Eye (tissue), 1 donor: ENCODE measurements around the gene LHX8.
"Not testable (repeated sequence)": the region's sequence is repeated elsewhere in the genome, so short reads cannot be mapped to it uniquely, and the experiment has no call there.

Experiments used
- DNase-seq: peaks from one replicate; pipeline ENCODE4 v3.0.0-alpha.2; 2015

The LHX8 gene

DNA sequence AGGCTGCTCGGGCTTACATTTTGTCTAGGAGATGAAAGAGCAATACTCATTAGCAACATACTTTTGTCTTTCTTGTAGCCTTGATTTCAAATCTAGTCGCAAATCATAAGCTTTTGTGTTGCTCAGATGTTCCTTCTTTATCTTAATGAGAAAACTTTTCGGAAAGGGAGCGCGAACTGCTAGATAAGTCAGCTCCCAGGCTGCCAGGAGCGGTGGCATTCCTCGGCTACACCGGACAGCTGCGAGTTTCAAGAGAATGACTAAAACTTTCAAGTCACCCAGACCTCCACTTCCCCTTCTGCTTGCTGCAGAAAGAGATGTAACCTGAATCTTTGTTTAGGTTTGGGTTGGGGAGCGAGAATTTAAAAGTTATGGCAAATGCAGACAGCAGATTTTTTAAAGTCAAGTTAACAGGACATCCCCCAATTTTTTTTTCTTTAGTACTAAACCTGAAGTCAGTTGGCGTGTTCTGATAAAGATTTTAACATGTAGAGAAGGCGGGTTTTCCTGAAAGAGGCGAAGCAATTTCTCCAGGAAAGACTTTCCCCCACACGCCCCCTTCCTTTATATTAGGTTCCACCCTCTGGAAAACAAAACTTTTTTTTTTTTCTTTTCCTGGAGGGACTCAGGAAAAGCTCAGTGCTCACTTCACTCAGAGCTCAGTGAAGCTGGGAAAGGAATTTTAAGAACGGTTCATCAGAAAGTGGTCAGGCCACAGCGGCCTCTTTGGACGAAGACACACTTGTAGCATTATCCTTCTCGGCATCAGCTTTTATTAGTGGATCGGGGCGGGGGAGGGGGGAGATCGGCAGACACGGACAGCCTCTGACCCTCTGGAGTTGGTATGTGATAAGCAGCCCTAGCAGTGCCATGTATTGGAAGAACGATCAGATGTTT, at the start of gene LHX8:
Gene LHX8, plus strand, starts transcription at position 639 of the 897 bp plus-strand sequence. CDS start 2,227 bp downstream, outside the sequence.
- DNase-seq: peak; percentile 84

DNA sequence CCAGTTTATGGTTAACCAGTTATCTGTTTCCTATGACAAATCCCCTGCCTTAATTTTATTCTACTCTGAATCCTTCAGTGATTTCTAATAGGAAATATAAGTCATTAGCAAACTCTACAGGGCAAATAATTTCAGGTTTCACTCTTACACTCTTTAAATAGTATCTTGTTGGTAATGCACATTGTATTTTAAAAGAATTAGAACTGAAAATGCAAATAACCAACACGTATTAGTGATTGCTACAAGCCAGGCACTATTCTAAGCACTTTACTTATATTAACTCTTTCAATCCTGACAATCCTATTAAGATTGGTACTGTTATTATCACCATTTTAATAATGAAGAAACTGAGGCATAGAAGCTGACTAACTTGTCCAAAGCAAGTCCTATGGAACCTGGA, 48.3 kb upstream of the LHX8 start:
- no peak for DNase-seq

DNA sequence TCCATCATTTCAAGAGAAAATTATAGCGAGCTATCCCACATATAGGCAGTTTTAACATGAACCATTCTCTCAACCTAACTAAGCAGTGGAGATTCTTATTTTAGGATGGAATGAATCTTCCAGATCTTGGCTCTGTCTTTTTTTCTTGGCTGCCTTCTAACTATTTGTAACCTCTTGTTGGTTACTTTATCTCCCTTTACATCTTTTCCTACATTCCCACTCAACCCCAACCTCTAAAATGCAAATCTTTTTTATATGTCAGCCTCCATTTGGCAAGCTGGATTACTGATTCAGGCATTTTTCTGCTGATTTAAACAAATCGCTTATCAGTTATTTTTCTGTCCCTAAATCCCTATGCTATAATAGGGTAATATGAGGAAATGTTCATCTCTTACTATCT, 46.9 kb upstream of the LHX8 start:
- no peak for DNase-seq

DNA sequence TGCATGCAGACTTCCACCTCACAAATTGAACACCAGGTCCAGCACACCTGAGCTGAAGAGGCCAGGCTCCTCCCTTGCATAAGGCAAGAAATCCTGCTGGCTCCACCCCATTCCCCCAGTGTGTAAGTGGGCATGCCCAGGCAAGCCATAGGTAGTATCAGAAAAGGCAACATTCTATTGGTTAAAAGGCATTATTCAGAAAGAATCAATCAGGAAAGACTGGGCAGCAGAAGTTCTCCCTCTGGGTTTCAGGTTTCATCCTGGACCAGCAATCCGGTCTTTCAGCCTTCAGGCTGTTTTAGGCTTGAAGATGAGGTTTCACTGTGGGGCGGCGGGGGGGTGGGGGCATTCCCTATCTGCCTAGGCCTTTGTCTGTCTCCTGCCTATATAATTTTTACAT, 42.0 kb upstream of the LHX8 start:
- DNase-seq: no peak

DNA sequence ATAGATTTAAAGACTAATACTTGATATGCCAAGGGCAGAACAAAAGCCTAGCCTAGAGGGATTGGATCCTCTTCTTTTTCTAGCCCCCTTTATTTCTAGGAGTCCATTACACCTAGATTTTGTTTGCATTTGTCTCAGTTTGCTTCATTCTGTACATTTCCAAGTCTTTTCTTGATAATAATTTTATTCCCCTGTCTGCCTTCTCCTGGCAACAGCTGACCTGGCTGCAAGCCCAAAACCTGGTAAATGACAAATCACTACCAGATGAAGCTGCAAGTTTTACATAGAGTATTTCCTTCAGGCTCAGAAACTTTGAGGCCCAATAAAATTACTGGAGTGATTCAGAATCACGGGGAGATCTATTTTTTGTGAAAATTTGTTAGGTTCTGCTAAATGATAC, 36.5 kb upstream of the LHX8 start:
- DNase-seq: peak; percentile 63

DNA sequence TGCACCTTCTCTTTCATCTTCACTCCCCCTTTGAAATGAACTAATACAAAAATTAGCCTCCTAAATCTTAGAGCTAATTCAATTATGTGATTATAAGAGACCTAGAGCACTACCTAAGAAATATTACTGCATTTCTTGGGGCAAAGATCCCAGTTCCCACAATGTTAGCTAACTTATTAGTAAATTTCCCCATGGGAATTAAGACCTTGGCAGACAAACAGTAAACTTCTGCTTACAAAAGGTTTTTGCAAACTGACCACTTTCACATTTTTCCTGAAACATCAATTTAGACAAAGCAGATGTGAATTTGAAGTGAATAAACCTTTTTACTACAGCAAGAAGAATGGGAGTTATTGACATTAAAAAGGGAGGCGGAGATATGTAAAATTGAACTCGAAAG, 34.6 kb upstream of the LHX8 start:
- DNase-seq: no peak

DNA sequence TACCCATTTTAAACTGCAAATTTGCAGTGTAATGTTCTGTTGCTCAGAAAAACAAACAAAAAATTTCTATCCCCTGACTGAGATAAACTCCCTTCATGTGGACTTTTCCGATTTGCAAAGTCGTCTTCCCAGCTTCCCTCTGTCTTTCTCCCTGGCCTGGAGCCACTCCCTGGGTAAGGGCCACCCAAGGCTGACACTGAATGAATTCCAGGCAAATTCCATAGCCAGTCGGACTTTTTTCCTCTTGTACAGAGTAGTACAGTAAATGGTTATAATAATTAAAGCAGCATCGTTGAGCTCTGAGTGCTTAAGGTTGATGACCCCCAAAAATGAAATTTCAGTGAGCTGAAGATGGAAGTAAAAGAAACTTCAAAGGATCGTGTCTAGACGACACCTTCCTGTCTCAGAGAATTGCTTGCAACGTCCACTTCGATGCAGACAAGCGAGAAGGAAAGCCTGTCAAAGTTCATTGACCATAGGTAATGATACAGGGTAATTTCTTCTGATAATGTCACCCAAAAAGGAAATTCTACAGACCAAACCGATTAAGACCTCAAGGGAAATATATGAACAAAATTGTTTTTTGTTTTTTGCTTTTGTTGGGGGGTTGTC, 33.6 kb upstream of the LHX8 start:
- DNase-seq: no peak

DNA sequence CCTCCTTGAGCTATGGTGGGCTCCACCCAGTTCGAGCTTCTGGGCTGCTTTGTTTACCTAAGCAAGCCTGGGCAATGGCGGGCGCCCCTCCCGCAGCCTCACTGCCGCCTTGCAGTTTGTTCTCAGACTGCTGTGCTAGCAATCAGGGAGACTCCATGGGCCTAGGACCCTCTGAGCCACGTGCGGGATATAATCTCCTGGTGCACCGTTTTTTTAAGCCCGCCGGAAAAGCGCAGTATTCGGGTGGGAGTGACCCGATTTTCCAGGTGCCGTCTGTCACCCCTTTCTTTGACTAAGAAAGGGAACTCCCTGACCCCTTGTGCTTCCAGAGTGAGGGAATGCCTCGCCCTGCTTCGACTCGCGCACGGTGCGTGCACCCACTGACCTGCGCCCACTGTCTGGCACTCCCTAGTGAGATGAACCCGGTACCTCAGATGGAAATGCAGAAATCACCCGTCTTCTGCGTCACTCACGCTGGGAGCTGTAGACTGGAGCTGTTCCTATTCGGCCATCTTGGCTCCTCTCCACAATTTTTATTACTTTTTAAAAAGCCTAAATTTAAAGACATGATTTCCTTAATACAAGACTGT, 21.7 kb upstream of the LHX8 start:
- DNase-seq: not testable (repeated sequence)

DNA sequence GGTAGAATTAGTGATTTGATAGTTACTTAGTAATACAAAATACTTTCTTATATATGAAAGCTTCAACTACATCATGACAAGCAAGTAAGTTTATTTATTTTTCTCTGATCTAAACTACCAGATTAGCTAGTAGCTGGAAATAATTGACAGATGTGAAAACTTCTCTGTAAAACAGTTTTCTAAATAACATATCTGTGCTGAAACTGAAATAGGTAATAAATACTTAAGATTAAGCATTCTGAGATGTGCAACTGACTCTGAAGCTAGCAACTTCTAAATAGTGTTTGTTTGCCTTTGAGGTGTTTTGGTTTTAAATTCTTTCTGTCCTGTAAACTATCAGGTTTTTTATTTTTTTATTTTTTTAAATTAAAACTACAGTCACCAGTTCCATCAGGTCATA, 18.5 kb upstream of the LHX8 start:
- no peak for DNase-seq

DNA sequence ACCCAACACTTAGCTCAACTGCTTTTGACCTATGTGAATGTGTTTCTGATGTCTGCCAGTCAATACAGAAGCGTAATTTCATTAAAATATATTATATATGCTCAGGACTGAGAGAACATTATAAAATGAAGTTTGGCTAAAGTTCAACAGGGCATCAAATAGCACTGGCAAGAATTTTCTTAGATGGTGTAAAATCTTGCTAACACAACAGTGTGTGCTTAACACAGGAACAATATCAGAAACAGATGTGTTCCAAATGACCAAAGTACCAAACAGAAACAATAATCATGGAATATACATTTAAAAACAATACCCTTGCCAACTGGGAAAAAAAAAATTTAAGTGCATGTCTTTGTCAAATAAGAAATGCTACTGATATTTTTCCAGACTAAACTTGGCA, 10.4 kb upstream of the LHX8 start:
- no peak for DNase-seq

DNA sequence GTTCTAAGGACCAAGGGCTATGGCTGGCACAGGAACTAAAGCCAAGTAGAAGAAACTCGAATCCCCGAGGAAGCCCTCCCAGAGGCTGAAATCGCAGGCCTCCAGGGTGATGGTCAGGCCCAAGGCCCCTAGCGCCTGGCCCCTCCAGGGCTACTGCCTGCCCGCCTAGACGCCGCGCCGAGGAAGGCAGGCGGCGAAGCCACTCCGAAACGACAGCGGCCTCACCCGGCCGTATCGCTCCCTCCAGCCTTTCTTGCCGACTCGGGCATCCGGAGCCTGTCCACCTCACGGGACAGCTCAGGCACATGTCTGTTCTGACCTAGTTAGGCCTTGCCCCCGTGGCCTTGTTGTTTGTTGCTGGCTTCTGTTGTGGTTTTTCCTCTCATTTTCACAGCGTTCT, 9.7 kb upstream of the LHX8 start:
- DNase-seq: peak; percentile 71

DNA sequence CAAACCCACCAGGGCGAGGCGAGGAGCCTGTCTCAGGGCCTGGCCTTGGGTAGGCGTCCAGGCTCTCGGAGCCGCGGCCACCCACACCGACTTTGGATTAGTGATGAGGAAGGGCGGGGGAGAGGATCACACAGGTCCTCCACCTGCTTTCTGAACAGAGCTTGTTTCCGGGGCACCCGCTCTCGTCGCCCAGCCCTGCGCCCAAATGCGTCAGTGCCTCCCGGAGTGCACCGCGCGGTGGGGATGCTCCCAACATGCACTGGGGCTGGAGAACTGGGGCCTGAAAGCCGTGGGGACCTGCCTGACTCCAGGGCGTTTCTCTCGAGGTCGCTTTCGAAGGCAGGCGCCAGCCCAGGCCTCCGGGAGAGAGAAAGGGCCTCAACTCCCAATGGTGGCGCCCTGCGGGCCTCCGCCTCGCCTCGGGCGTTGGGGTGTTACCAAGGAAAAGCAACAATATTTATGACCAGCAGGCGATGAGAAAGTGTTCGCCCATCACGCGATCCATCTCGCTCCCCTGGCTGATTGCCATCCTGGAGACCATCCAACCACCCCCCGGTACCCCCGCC, 8.9 kb upstream of the LHX8 start:
- DNase-seq: peak; percentile 58

DNA sequence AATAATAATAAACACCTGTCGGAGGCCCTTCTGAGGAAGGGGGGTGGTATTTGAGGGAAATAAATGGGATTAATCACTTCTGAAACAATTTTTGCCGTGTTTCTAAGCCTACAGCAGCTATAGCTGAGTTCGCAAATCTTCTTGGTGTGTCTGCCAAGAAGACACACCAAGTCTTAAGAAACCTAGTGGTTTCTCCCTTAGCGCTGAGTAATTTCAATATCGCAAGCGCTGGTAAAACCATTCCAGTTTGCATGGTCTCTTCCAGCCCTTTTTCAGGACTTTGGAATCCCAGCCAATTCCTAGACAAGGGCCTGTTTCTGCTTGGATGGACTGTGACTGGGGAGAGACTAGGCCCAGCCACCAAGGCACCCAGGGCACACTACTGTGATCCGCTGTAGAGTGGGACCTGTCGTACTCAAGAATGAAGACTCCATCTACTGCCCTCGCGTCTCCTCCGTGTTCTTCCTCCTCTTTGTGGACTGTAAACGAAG, 7.5 kb upstream of the LHX8 start:
- DNase-seq: peak; percentile 19

DNA sequence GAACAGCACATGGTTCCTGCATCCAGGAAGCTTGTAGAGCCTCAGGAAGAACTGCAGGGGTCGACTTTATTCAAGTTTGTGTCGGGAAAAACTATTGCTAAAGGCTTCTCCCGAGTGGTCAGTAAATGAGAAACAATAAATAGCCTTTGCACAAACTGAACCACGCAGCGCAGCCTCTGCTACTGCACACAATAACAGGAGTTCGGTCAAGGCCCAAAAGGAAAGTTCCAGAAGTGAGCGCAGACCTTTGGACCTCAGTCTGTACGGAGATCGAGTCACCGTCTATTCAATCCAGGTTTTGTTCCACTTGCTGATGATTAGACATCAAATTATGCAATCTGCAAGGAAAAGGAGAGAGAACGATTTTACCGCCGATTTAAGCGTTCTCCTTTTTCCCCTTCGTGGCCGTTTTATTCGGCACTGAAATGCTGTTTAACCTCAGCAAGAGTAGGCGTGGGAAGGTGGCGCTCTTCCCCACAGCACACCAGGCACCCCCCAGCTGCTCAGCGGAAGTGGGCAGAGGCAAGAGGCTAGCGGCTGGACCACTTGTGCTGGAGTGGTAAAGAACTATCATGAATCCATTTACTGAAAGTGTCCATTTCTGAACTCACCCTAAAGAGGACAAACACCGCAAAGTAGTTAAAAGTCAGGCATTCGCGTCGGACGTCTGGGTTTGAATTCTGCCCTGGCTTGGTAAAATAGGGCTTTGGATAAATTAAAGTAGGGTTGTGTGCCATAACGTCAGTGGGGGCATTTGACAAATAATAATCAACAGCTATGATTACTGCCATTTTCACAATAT, 6.1 kb upstream of the LHX8 start:
- peak; percentile 65 for DNase-seq

DNA sequence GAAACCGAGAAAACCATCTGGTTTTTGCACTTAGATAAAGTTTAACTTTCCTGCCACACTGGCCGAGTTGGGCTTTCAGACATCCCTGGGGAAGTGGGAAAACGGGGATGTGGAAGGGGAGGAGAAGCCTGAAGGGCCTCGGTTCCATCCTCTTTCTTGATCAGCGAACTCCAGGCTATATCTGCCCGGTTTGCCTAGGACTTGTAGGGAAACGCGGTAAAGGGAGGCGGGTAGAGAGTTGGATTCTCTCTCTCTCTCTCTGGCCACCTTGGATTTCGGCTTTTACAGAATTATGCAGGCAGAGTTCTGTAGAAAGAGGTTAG, 4.6 kb upstream of the LHX8 start:
- DNase-seq: peak; percentile 70

DNA sequence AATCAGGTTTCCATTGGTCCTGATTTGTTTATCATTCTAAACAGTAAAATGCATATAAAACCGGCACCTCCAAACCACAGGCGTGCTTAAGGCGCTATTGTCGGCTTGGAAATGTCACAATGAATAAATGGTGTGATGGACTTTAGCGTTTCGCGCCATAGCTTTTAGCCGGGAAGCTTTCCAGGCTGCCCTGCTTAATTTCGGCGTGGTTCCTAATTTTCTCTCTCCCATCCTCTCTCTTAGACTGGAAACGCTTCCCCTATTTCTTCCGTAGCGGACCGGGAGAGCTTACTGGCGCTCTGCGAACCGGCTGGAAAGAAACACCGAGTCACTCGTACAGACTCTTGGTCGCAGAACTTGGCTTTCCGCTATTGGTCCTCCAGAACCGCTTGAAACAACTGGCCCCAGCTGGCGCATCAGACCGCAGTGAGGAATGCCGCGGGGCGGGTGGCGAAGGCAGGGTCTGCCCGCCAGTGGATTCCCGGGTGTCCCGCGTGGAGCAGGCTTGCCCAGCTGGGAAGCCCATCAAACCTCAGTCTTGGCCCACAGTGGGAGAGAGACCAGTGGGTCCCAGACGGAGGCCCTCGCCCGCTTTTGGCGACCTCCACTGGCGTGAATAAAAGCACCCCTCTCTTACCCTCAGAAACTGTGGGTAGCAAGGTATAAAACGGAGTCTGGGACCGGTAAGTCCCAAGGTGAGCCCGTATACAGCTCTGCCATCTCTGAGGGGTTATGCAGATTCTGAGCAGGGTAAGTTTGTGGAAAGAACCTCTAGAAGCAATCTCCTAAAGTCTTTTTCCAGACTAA, 4.0 kb upstream of the LHX8 start:
- DNase-seq: peak; percentile 67

DNA sequence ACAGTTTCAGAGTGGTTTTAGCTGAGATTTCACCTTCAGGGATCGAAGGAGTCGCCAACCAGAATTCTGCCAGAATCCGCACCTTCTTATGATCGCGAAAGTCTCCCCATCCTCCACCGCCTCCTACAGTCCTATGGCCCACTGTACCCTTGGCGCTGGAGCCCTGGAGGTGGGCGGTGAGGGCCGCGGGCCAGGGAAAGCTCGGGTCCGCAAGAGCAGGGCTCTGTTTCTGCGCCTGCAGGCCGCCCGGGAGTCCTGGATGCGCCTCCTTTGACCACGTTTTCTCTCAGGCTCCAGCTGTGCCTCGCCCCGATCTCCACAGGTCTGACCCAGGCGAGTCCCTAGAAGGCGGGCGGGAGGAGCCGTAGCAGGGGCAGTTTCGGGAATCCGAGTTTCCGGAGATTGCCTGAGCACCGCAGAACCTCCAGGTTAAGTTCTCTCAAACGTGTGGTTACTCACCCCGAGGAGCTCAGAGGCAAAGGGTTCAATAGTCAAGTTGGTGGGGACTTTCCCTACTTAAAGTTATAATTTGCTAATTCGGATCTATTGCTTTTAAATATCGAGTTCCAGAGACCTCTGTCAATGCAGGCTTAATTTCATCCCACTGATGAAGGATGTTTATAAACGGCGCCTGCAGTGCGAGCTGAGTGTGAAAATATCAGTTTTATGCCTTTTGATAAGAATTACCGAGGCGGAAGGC, 3.2 kb upstream of the LHX8 start:
- peak; percentile 83 for DNase-seq

DNA sequence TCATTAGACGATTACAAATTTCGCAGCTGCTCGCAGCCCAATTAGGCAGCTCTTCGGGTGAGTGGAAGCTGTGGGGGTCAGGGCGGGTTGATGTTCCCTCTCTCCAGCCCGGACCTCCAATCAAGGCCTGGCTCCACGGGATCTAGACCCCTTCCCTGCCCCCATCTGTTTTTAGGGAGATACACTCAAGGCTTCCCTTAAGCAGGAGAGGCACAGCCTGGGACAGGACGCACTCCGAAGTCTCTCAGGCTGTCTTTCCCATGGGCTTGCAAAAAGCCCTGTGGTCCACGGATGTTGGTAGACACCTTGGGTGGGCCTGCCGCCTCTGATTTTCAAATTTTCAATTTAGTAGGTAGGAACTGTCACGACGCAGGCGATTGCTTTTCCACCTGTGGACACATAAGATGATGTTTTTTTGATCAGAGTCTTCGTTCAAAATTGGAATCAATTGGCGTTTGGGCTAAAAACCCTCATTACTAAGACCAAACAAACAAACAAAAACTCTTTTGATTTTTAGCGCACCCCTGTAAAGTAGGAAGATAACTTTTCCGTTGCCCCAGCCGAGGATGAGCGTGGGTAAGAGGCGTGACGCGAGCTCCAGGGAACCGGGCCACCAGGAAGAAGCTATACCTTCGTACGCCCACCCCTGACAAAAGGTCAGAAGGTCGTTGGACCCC, 2.5 kb upstream of the LHX8 start:
- peak; percentile 69 for DNase-seq

DNA sequence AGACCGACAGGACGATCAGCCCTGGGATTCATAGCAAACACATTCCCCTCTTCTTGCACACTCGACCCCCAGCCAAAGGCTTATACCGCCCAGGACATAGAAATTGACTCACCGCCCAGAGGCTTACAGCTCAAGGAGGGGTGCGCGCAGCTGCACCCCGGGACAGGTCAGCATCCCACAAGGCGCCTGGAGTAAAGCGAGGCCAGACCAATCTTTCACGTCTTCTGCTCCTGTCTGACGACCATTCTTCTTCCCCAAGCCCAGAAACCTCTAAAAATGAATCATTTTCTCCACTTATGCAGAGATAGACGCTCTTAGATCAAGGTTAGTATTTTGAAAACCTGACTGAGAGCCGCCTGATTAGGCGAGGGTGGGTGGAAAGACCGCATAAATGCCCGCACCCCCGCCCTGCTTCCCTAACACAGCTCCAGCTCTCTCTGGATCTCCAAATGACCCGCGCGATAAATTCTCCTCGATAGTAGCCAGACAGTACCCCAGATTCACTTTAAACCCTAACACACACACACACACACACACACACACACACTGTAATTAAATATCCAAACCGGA, 1.9 kb upstream of the LHX8 start:
- DNase-seq: peak; percentile 65
